ENCODE results near the gene ADAT1.

ADAT1 gene, protein sequence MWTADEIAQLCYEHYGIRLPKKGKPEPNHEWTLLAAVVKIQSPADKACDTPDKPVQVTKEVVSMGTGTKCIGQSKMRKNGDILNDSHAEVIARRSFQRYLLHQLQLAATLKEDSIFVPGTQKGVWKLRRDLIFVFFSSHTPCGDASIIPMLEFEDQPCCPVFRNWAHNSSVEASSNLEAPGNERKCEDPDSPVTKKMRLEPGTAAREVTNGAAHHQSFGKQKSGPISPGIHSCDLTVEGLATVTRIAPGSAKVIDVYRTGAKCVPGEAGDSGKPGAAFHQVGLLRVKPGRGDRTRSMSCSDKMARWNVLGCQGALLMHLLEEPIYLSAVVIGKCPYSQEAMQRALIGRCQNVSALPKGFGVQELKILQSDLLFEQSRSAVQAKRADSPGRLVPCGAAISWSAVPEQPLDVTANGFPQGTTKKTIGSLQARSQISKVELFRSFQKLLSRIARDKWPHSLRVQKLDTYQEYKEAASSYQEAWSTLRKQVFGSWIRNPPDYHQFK

GRCh38 chr16:75622761-75623605 lies at the start of gene ADAT1:
ADAT1 (minus strand) TSS chr16:75623281; CDS start chr16:75620799, 2,482 bp downstream.
- FAIRE-seq = peak; percentile 81

DNA sequence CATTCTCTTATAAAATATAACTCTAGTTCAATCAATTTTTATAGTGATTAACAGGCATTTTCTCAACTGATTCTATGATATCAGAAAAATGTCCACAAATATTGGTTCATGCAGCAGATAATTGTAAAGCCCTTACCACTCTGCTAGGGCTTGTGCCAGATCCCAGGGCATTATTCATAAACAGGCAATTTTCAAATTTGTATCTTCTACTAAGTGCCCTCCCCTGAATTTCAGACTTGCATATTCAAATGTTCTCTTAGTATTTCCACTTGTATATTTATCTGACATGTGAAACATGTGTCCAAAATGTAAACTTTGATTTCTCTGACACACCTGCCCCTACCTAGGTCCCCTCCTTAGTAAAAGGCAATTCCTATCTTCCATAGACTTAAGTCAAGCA lies 44.4 kb upstream of the ADAT1 start:
- FAIRE-seq = no peak

GRCh38 chr16:75660726-75661302 lies 37.7 kb upstream of the ADAT1 start:
- no peak for FAIRE-seq

- no peak for FAIRE-seq
Measured at GRCh38 chr16:75660321-75660720, 37.2 kb upstream of the ADAT1 start.

- FAIRE-seq = no peak
Measured at GRCh38 chr16:75658175-75658574, 35.1 kb upstream of the ADAT1 start.

- no peak for FAIRE-seq
Measured at GRCh38 chr16:75653922-75654321, 30.8 kb upstream of the ADAT1 start.

- no peak for FAIRE-seq
Measured at GRCh38 chr16:75648265-75649076, 25.4 kb upstream of the ADAT1 start.

DNA sequence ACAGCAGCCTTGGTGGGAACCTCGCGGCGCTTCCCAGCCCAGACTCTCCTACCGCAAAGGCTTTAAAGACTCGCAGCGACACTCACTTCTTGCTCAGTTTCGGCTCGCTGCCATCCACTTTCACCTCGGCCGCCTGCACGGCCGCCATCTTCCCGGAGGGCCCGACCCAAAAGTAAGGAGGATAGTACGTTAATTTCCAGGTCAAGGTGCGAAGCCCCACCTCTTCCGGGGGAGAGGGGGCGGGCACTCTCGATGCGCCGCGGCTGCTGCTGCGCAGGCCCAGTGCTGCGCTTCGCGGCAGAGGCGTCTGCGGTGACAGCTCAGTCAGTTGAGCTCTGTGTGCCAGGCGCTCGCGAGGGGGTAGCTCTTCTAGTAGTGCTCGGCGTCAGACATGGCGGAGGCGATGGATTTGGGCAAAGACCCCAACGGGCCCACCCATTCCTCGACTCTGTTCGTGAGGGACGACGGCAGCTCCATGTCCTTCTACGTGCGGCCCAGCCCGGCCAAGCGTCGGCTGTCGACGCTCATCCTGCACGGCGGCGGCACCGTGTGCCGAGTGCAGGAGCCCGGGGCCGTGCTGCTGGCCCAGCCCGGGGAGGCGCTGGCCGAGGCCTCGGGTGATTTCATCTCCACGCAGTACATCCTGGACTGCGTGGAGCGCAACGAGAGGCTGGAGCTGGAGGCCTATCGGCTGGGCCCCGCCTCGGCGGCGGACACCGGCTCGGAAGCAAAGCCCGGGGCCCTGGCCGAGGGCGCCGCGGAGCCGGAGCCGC lies 24.6 kb upstream of the ADAT1 start, which contains the start of the genes KARS1 and TERF2IP:
Gene KARS1, minus strand, starts transcription at position 174 of the 773 bp plus-strand sequence. Its CDS starts 26 bp downstream, at position 148.
Gene TERF2IP, plus strand, starts transcription at position 282 of the 773 bp plus-strand sequence. Its CDS starts 110 bp downstream, at position 392.
- peak; percentile 71 for FAIRE-seq

DNA sequence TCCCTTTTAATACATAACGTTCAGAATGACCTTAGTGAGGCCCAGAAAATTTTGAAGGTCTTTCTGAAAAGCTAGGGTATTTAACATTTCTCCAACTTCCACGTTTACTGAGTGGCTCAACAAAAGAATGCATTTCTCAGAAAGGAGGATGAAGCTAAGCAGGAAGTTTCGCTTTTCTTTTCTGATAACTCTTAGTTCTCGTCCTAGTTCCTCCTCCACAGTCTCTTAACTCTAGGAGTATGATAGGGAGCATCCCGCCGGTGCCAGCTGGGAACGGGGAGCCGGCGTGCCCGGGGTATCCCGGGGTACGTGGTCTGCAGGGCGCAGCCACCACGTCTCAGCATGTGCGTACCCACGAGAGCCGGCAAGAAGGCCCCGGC lies 24.0 kb upstream of the ADAT1 start:
- FAIRE-seq = no peak

DNA sequence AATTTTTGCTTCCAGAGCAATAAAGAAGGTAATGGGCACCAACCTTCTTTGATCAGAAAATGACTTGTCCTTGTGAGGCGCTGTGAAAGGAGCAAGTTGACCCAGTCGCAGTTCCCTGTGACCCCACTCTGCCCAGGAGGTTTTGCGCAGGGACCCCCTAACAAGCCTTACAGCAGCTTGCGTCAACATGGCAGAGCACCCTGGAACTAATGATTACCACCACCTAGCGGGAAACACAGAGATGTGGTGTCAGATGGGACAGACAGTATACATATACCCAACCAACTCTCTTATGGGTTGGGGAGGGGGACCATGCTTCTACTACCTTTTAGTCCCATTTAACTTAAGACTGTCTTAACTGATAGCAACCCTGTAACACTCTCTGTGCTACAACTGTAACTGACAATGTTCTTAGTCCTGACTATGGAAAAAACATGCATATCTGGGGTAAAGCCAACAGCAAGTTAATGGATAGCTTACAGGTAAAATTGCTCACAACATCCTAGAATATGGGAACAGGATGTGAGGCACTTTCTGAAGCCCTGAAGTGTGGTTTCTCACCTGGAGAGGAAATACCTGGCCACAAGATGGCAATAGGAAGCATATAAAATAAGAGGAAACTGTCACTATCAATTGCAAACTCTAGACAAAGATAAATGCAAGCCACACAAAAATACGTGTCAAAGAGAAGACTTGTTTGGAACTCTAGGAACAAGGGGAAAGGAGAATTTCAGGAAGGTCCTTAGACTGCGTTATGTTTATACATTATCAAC lies 21.3 kb upstream of the ADAT1 start:
- no peak for FAIRE-seq

GRCh38 chr16:75640598-75640997 lies 17.5 kb upstream of the ADAT1 start:
- no peak for FAIRE-seq

DNA sequence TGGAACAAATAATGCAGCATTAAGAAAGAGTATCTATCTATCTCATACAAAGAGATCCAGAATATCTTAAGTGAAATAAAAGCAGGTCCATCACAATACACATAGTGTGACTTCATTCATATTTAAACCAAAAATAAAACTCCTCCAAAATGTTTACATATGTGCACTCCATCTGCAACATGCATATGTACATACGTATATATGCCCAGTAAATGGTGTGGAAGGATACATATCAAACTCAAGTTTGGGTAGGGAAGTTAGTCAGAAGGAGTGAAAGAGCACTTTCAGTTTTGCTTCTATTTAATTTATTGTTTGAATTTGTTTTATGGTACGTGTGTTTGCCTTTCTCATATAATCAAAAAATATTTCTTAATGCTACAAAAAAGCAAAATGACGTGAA lies 12.0 kb upstream of the ADAT1 start:
- no peak for FAIRE-seq

DNA sequence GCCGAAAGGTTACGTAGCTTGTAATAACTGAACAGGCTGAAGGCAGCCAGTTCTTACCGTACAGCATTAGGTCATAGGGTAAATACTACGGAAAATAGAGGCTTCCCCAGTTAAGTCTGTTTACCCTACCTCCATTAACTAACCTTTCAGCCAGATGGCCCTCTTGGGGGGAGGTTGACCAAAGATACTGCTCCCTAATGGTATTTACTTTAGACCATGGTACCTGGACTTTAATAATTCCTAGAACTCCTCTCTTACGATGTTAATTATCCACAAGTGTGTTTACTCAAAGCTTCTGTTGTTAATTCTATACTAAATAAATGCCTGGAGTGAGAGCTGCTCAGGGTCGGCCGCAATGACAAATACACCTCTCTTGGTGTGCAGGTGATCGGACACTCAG lies 9.8 kb upstream of the ADAT1 start:
- FAIRE-seq = no peak

GRCh38 chr16:75630052-75630451 lies 7.0 kb upstream of the ADAT1 start:
- no peak for FAIRE-seq

DNA sequence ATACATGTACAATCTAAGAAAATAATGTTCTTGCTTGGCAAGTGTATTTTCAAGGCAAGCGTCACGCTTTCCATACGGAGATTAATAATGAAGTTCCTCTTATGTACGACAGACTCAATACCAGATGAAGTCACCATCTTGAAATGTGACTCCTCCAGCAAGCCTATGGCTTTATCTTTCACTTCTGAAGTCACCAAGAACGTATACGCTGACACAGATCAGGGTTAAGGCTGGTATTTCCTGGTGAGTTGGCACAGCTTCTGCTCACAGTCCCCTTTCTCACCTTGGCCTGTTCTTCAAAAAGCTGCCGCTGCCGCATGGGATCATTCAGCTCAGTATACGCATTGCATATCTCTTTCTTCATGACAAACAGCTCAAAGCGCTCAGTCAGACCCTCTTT lies 6.1 kb upstream of the ADAT1 start:
- no peak for FAIRE-seq

DNA sequence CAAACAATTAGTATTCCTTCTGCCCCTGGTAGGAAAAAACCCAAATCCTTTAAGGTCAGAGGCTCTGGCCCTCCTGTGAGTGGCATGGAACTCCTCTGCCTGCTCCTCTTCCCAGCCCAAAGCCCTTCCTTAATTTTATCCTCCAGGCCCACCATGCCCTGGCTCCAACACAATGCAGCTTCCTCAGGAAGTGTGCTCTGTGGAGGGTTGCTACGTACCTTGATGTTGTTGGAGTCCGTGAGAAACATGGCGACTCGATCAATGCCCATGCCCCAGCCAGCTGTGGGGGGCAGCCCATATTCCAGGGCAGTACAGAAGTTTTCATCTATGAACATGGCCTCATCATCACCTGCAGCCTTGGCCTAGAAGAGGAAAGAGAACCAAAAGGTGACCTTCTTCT lies 5.3 kb upstream of the ADAT1 start:
- no peak for FAIRE-seq

GRCh38 chr16:75627851-75628250 lies 4.8 kb upstream of the ADAT1 start:
- FAIRE-seq = no peak

DNA sequence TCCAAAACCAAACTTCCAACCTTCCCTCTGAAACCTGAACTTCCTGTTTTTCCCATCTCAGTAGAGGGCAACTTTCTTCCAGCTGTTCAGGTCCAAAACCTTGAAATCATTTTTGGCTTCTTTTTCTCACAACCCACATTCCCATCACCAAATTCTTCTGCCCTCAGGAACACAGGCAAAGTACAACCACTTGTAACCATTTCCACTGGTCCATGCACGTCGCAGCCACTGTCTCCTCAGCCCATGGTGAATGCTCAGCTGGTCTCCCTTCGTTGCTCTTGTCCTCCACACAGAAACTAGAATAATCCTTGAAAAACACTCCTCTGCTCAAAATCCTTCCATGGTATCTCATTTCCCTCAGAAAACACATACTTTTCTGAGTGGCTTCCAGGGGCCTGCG lies 3.7 kb upstream of the ADAT1 start:
- FAIRE-seq = no peak

DNA sequence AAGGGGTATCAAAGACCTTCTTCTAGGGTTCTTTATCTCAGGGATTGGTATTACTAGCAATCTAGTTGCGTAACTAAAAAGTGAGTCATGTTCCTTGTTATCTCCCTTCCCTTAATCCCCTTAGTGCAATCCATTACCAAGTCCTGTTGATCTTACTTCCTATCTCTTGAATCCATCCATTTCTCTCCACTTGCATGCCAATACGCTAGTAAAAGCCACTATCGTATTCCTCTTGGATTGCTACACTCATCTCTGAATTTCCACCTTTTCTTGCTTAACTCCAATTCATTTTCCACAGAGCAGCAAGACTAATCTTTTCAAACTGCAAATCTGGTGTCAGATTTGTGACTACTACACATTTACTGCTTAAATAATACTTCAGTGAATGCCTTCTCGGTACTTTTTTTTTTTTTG lies 1.8 kb upstream of the ADAT1 start:
- FAIRE-seq = no peak

DNA sequence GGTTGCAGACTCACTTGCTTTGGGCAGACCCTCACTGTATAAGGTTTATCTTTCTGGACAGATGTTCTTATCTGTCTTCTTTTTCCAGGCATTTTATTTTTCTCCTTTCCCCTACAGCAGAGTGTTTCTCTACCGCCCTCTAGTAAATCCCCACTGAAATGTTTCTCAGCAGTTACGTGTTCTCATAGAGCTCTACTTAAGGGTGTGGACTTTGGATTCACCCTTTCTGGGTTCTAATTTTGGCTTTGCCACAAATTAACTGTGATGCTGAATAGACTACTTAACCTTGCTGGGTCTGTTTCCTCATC lies 2.0 kb downstream of the ADAT1 start:
- FAIRE-seq = no peak

Measured in endometrium (tissue), 2 donors.